ENCODE data around the gene RANGAP1.

RANGAP1 gene

DNA sequence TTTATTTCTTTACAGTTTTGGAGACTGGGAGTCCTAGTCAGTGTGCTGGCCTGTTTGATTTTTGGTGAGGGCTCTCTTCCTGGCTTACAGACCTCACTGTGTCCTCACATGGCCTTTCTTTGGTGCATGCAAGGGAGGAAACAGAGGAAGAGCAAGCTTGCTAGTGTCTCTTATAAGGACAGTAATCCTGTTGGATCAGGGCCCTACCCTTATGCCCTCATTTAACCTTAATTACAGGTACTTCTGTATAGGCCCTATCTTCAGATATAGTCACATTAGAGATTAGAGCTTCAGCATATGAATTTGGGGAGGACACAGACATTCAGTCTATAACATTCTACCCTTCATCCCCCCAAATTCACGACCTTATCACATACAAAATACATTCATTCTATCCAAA, 29.6 kb upstream of the RANGAP1 start:
- Histone ChIP-seq H3F3A (ENCODE audit: low read depth) (no peaks in the 10 kb centered on the region), H3K4me1 (ENCODE audit: insufficient read depth, low read length, poor library complexity, severe bottlenecking) (no peaks in the 10 kb centered on the region), H3K4me3 (ENCODE audit: low read length, poor library complexity, severe bottlenecking) (no peak overlapping the region), H3K9me3 (ENCODE audit: insufficient read depth, low read depth, low read length) (no peaks in the 10 kb centered on the region), H3K79me2 (ENCODE audit: insufficient read depth, low read length) (peaks cover 50% of the 10 kb centered on the region; the same call in 1 of the 2 replicates), H4K20me1 (ENCODE audit: insufficient read depth, low read length, poor library complexity, severe bottlenecking) (peaks cover 7% of the 10 kb centered on the region), H3K9ac (ENCODE audit: low read depth, low read length, poor library complexity, severe bottlenecking) (no peak overlapping the region), H3K4me2 (ENCODE audit: low read depth, low read length, poor library complexity, severe bottlenecking) (no peak overlapping the region), H3K36me3 (ENCODE audit: insufficient read depth, low read length) (no peaks in the 10 kb centered on the region; the same call in 1 of the 2 replicates), H3K9me2 (replicated peaks; ENCODE audit: low read depth, low read length) (no peaks in the 10 kb centered on the region), H3K27me3 (ENCODE audit: insufficient read depth, low read length, poor library complexity, severe bottlenecking) (no peaks in the 10 kb centered on the region), H2AFZ (ENCODE audit: low read length) (no peak overlapping the region)
- TF ChIP-seq CTCF (conservative IDR thresholded peaks at IDR 0.05; ENCODE audit: low read length) (no peak), EZH2phosphoT487 (IDR thresholded peaks at IDR 0.05; ENCODE audit: borderline replicate concordance) (no peak)

- Histone ChIP-seq H3K9ac (ENCODE audit: low read depth, low read length, poor library complexity, severe bottlenecking) (no peak overlapping the region), H3K27me3 (ENCODE audit: insufficient read depth, low read length, poor library complexity, severe bottlenecking) (no peaks in the 10 kb centered on the region), H3K4me1 (ENCODE audit: insufficient read depth, low read length, poor library complexity, severe bottlenecking) (no peaks in the 10 kb centered on the region), H3K9me3 (ENCODE audit: insufficient read depth, low read depth, low read length) (no peaks in the 10 kb centered on the region), H3F3A (ENCODE audit: low read depth) (no peaks in the 10 kb centered on the region), H2AFZ (ENCODE audit: low read length) (no peak overlapping the region), H3K9me2 (replicated peaks; ENCODE audit: low read depth, low read length) (no peaks in the 10 kb centered on the region), H3K4me3 (ENCODE audit: low read length, poor library complexity, severe bottlenecking) (no peak overlapping the region), H3K36me3 (ENCODE audit: insufficient read depth, low read length) (no peaks in the 10 kb centered on the region; the same call in 1 of the 2 replicates), H4K20me1 (ENCODE audit: insufficient read depth, low read length, poor library complexity, severe bottlenecking) (peaks cover 4% of the 10 kb centered on the region), H3K79me2 (ENCODE audit: insufficient read depth, low read length) (peaks cover 55% of the 10 kb centered on the region; the same call in 1 of the 2 replicates), H3K4me2 (ENCODE audit: low read depth, low read length, poor library complexity, severe bottlenecking) (no peak overlapping the region)
- TF ChIP-seq EZH2phosphoT487 (IDR thresholded peaks at IDR 0.05; ENCODE audit: borderline replicate concordance) (no peak), CTCF (conservative IDR thresholded peaks at IDR 0.05; ENCODE audit: low read length) (no peak)
Observed at GRCh38 chr22:41314821-41315220, 28.8 kb upstream of the RANGAP1 start.

DNA sequence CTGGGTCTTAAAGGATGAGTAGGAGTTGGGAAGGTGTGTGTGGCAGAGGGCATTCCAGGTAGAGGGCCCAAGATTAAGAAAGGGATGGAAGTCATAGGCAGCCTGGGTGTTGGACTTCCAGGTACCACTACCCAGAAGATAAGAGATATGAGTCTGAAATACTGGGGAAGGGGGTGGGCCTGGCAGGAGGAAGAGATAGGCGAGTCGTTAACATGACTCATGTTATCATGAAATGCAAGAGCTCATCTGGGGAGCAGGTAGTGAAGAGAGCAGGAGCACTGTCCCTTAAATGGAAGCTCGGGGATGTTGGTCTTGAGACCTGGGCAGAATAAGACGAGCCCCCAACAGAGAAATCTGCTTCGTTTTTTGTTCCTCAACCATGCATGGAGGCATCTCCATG, 25.5 kb upstream of the RANGAP1 start:
- H3K9ac ChIP-seq (ENCODE audit: low read depth, low read length, poor library complexity, severe bottlenecking) = no peak overlapping the region
- H3K4me2 ChIP-seq (ENCODE audit: low read depth, low read length, poor library complexity, severe bottlenecking) = no peak overlapping the region
- H3K4me1 ChIP-seq (ENCODE audit: insufficient read depth, low read length, poor library complexity, severe bottlenecking) = peaks cover 11% of the 10 kb centered on the region
- no peaks in the 10 kb centered on the region; the same call in 1 of the 2 replicates for H3K36me3 ChIP-seq (ENCODE audit: insufficient read depth, low read length)
- H3K9me2 ChIP-seq (replicated peaks; ENCODE audit: low read depth, low read length) = no peaks in the 10 kb centered on the region
- no peaks in the 10 kb centered on the region for H3F3A ChIP-seq (ENCODE audit: low read depth)
- no peaks in the 10 kb centered on the region for H3K27me3 ChIP-seq (ENCODE audit: insufficient read depth, low read length, poor library complexity, severe bottlenecking)
- TF ChIP-seq CTCF (conservative IDR thresholded peaks at IDR 0.05; ENCODE audit: low read length) = no peak
- TF ChIP-seq EZH2phosphoT487 (IDR thresholded peaks at IDR 0.05; ENCODE audit: borderline replicate concordance) = no peak
- no peaks in the 10 kb centered on the region for H3K9me3 ChIP-seq (ENCODE audit: insufficient read depth, low read depth, low read length)
- no peak overlapping the region for H2AFZ ChIP-seq (ENCODE audit: low read length)
- peaks cover 65% of the 10 kb centered on the region for H3K79me2 ChIP-seq (ENCODE audit: insufficient read depth, low read length)
- peaks cover 19% of the 10 kb centered on the region for H4K20me1 ChIP-seq (ENCODE audit: insufficient read depth, low read length, poor library complexity, severe bottlenecking)
- no peak overlapping the region for H3K4me3 ChIP-seq (ENCODE audit: low read length, poor library complexity, severe bottlenecking)
